NB4 (cell line): ENCODE data around the gene CNTN4.

Experiments
- DNase-seq: peaks from one replicate; pipeline ENCODE4 v3.0.0; 2010; ENCODE audit warnings: low read depth
- H3K4me3 ChIP-seq: one replicate; pipeline ENCODE4 v1.5.1; 2011; ENCODE audit warnings: mild to moderate bottlenecking, low read depth, low read length, moderate library complexity
- MYC ChIP-seq: IDR thresholded peaks from 2 replicates; pipeline ENCODE4 v1.6.1; 2011; ENCODE audit warnings: low read depth, low read length
- POLR2A ChIP-seq: IDR thresholded peaks from 2 replicates; pipeline ENCODE4 v1.6.1; 2011; ENCODE audit warnings: mild to moderate bottlenecking; ENCODE audit not compliant: insufficient read length; ENCODE audit errors: extremely low read depth
- TF ChIP-seq, protein P1 (sequence below): IDR thresholded peaks from one replicate; pipeline ENCODE4 v1.5.1; 2012; ENCODE audit warnings: low read depth, low read length
- TF ChIP-seq, protein P2 (sequence below): IDR thresholded peaks from 2 replicates; pipeline ENCODE4 v1.6.1; 2011; ENCODE audit warnings: low read depth, low read length

The CNTN4 gene

DNA sequence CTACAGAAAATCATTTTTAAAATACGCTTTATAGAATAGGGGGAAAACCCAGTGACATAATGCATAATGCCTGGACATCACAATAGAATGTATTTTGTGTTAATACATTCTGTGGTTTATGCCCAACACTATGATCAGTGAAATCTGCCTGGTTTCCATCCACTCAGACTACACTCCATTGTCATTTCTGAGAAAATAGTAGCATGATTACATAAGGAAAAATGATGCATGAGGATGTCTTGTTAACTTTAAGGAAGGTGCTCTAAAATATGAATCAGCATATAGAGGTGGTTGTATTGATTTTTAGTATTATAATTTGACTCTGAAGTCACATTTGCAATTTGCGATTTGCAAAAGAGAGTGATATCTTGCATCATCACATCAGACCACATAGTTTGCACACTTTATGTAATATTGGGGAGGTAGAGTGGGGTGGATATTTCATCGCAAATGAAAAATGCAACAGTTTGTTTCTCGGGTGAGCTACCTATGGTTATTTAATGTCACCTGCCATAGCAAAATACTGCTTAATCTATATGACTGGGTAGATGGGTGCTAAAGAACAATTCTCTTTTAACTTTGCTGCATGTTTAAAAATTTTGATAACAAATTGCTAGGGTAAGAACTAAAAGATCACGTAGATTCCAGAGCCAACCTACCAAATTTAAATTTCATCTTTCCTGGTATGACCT is 607.6 kb downstream of the CNTN4 start:
- no peak overlapping the region for H3K4me3 ChIP-seq
- TF ChIP-seq MYC (no peak), POLR2A (no peak)
- TF ChIP-seq, protein P1, sequence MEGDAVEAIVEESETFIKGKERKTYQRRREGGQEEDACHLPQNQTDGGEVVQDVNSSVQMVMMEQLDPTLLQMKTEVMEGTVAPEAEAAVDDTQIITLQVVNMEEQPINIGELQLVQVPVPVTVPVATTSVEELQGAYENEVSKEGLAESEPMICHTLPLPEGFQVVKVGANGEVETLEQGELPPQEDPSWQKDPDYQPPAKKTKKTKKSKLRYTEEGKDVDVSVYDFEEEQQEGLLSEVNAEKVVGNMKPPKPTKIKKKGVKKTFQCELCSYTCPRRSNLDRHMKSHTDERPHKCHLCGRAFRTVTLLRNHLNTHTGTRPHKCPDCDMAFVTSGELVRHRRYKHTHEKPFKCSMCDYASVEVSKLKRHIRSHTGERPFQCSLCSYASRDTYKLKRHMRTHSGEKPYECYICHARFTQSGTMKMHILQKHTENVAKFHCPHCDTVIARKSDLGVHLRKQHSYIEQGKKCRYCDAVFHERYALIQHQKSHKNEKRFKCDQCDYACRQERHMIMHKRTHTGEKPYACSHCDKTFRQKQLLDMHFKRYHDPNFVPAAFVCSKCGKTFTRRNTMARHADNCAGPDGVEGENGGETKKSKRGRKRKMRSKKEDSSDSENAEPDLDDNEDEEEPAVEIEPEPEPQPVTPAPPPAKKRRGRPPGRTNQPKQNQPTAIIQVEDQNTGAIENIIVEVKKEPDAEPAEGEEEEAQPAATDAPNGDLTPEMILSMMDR: no peak
- TF ChIP-seq, protein P2, sequence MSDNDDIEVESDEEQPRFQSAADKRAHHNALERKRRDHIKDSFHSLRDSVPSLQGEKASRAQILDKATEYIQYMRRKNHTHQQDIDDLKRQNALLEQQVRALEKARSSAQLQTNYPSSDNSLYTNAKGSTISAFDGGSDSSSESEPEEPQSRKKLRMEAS: no peak
- peak; percentile 0 for DNase-seq

DNA sequence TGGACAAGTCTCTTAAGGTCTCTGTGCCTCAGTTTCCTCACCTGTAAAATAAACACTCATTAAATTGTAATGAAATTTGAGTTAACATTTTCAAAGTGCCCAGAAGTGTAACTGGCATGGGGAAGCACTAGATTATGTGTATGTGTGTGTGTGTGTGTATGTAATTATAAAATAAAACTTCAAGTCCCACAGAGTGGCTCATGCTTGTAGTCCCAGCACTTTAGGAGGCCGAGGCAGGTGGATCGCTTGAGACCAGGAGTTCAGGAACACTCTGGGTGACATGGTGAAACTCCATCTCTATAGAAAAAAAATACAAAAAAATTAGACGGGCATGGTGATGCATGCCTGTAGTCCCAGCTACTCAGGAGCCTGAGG is 608.2 kb downstream of the CNTN4 start:
- no peak for DNase-seq
- no peak overlapping the region for H3K4me3 ChIP-seq
- TF ChIP-seq, protein P1: no peak
- no peak for TF ChIP-seq MYC

DNA sequence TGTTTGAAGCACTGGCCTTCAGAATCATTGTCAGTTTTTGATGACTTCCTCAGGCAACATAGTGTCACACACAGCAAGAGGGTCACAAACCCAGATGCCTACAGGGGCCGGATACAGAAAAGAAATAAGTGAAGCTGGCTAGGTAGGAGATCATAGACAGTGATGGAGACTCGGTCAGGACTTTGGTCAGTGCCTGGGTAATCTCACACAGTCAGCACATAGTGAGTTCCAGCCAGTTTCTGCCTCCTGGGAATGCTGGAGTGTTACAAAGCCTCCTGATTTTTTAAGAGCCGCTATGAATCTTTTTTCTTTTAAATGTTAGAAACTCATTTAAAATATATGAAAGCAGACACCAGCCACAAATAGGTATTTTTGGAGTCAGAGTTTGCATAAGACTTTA is 612.4 kb downstream of the CNTN4 start:
- no peak for DNase-seq
- TF ChIP-seq, protein P2: no peak
- TF ChIP-seq MYC (no peak), POLR2A (no peak)
- TF ChIP-seq, protein P1: no peak
- H3K4me3 ChIP-seq: no peak overlapping the region

DNA sequence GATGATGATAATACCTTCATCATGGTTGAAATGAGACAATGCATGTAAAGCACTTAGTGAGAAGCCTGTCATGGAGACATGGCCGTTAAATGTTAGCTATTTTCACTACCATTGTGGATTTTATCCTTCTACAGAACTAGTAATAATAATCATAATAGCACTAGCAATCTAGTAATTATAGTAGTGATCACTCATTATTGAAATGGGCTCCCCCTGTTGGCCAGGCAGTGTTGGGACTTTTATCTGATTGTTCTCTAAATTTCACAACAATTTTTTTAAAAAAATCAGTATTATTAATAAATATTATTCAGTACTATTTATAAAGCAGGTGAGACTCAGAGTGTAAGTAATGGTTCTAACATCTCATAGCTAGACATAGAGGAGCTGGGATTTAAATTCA is 615.3 kb downstream of the CNTN4 start:
- DNase-seq: no peak
- TF ChIP-seq, protein P2: no peak
- TF ChIP-seq, protein P1: peak; percentile 35
- H3K4me3 ChIP-seq: no peak overlapping the region

DNA sequence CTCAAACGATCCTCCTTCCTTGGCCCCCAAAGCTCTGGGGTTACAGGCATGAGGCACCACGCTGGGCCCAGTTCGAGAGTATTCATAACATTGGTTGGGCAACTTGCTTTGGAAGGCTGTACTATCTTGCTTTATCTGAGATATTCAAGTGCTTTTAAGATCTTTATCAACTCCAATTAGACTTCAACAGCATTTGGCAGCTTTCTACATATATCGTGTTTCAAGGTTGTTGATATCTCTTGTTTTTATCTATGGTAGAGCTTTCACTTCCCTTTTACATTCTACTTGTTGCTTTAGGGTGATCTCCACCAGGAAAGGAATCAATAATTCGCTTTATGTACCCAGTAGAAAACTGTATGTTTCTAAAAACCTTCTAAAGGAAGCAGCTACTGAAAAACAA is 616.2 kb downstream of the CNTN4 start:
- H3K4me3 ChIP-seq: no peak overlapping the region
- TF ChIP-seq, protein P2: no peak
- no peak for TF ChIP-seq POLR2A
- TF ChIP-seq, protein P1: no peak
- TF ChIP-seq MYC: no peak
- DNase-seq: peak; percentile 2

DNA sequence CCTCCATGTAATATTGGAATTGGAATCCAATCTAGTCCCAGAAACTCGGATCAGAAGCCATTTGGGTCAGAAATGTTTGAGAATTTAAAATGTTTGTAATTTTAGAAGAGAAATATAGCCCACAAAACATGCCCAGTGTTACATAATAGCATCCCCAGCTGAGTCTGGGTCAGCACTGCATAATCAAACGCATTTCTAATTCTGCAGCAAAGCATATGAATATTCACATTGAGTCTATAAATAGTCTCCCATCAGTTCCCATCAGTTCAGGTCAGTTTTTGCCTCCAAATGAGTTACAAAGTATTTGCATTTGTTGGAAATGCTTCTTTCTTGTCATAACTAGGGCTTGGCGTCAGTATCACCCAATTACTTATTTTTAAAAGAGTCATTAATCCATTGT is 628.4 kb downstream of the CNTN4 start:
- H3K4me3 ChIP-seq: no peak overlapping the region
- TF ChIP-seq MYC (no peak), POLR2A (no peak)
- TF ChIP-seq, protein P1: no peak
- TF ChIP-seq, protein P2: no peak
- no peak for DNase-seq
